NCI-H2227 (cell line): ENCODE data around the gene FUZ.
A peak's percentile ranks its signal among the peaks of the same experiment; 100 is the strongest.

Experiments used
- DNase-seq: peaks from one replicate; lab custom pipeline; 2025; ENCODE audit not compliant: unreplicated experiment; lab: John Stamatoyannopoulos, UW

FUZ gene

GRCh38 chr19:49786376-49786820 lies 26.7 kb downstream of the FUZ start:
- no peak for DNase-seq

DNA sequence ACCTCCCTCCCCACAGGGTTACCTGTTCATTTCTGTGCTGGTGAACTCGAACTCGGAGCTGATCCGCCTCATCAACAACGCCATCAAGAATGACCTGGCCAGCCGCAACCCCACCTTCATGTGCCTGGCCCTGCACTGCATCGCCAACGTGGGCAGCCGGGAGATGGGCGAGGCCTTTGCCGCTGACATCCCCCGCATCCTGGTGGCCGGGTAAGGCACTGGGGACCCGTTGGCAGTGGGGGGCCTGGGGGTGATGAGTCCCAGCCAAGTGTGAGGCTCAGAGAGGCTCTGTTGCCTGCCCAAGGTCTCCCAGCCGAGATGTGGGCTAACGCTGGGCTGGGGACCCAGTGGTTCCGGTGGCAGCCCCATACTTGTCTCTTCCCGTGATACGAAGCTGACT lies 30.6 kb downstream of the FUZ start:
- no peak for DNase-seq

DNA sequence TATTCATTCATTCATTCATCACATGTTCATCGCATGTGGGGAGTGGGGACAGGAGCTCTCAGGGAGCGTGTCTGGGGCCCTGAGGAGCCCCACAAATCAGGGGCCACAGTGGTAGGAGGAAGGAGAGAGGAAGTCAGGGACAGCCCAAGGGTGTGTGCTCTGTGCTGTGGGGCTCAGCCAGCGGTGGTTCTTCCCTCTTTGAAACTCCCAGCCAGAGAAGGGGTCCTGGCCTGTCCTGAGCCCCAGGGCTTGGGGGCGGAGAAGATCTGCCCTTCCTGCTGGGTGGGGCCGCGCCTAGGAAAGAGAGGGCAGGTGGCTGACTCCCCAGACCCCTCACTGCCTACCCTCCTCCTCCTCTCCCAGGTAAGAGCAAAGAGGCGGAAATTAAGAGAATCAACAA lies 31.7 kb downstream of the FUZ start:
- DNase-seq, result no peak

GRCh38 chr19:49780861-49781260 lies 32.2 kb downstream of the FUZ start:
- no peak for DNase-seq

- DNase-seq, result no peak
These were observed 33.1 kb downstream of the FUZ start for GRCh38 chr19:49779731-49780555.

DNA sequence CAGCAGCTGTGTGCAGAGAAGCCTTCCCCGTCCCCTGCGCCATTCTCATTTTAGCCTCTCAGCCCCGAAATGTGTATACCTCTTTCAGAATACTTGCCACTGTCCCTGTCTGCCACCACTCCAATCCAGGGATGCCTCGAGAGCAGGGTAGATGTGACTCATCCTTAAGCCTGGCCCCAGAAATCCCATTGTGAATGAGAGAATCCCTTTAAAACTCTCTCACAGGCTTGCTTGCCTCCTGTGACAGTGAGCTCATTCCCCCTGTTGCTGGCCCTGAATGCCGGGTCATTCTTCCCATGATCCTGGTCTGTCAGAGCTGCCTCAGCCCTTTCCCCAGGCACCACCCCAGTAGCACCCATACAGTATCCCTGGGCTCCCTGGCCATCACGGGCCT lies 36.7 kb downstream of the FUZ start:
- no peak for DNase-seq

GRCh38 chr19:49775742-49776370 lies 37.2 kb downstream of the FUZ start:
- no peak for DNase-seq

GRCh38 chr19:49774969-49775368 lies 38.1 kb downstream of the FUZ start:
- DNase-seq, result no peak

DNA sequence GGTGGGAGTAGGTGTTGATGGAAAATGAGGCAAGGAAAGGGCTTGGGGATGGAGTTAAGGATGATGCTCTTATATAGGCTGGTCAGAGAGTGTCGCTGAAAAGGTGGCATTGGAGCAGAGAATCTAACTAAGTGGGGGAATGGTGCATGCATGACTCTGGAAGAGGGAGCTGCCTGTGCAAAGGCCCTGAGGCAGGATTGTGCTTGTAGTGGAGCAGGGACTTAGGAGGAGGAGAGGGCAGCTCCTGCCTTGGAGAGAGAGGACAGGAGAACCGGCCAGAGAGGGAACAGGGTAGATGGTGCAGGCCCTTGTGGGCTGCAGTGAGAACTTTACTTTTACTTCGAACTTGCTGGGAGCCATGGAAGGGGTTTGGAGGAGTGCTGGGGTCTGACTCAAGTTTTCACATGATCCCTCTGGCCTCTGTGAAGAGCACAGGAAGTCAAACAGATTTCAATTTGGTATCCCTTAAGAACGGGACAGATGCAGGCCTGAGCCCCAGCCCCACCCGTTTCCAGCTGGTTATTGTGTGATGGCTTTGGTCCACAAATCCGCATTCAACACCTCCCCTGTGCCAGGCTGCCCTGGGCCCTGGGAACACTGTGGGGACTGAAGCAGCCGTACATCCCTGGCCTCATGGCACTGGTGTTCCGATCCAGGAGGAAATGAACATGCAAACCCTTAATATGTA lies 39.3 kb downstream of the FUZ start:
- no peak for DNase-seq

DNA sequence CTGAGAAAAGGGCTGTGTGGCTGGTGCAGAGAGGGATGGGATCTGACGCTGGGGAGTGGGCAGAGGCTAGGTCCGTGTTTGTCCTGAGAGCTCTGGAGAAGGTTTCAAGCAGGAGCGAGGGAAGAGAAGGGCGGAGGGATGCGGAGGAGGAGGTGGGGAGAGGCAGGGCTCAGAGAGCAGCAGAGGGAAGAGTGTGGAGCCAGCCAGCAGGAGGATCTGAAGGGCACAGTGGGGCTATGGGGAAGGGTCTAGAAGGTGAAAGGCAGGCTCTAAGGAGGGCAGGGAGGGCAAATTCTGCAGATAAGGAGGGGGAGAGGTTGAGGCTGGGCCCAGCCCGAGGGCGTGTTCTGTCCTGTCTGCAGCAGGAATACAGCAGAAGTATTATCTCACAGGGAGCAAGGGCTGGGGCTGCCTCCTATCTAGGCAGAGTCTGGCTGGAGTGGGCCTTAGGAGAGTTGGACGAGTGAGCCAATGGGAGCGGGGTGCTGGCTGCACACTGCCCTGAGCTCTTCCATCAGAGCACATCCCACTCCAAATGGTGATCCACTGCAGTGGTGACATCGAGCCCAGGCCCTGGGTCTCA lies 40.2 kb downstream of the FUZ start:
- no peak for DNase-seq

DNA sequence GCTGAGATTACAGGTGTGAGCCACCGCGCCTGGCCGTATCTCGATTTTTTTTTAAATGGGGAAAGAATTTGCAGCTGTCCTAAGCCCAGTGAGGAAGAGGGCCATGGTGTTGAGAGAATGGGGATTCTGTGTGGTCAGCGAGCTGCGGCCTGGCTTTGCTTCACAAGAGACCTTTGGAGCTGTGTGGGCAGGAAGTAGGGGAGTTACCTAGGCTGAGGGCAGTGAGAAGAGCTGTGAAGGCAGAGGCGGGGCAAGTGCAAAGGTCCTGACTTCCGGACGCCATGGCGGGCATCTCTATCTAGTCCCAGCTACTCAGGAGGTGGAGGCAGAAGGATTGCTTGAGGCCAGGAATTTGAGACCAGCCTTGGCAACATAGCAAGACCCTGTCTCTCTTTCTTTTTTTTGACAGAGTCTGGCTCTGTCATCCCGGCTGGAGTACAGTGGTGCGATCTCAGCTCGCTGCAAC lies 41.4 kb downstream of the FUZ start:
- no peak for DNase-seq

GRCh38 chr19:49770529-49770928 lies 42.6 kb downstream of the FUZ start:
- DNase-seq, result no peak

- no peak for DNase-seq
These were observed 45.0 kb downstream of the FUZ start for GRCh38 chr19:49767967-49768581.

- no peak for DNase-seq
These were observed 45.7 kb downstream of the FUZ start for GRCh38 chr19:49767381-49767780.

GRCh38 chr19:49766930-49767299 lies 46.2 kb downstream of the FUZ start, which contains the start of gene AP2A1:
Gene AP2A1, plus strand, starts transcription at chr19:49767001. Its CDS starts 133 bp downstream, at chr19:49767134.
- DNase-seq, result no peak

DNA sequence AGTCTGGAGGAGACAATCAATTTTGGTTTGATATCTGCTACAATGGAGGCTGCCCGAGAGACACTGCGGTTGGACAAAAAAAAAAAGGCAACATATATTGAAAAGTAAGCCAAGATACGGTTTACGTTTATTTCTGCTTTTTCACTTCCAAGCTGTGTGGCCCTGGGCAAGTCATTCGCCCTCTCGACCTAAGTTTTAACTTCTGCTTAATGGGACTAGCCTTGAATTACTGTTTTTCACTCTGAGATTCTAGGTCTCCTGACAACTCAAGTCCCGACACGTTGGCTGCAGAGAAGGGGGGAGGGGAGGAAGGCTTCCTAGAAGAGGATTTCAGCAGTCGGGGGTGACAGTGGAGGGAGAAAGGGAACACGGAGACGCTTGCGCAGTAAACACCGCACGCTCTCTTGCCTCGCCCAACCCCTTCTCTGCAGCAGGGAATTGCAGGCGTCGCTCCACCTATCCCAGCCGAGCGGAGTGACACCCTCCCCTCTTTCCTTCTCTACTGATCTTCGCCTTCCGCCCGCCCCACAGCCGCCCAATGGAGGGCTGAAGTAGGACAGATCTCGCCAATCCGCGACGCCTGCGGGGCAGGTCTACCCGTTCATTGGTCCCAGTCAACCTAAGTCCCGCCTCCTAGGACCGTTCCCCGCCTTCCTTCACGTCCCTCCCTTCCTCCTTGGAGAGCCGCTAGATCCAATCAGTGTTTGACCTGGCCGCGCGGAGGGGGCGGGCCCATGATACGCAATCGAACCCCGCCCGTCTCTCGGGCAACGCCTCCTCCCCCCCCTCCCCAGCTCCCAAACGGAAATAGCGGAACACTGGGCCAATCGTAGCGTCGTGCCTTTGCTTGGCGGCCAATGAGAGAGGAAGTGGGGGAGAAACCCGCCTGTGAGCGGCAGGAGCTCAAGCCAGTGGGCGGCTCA lies 46.8 kb downstream of the FUZ start:
- peak; percentile 98 for DNase-seq

GRCh38 chr19:49764341-49764740 lies 48.8 kb downstream of the FUZ start:
- DNase-seq, result no peak

- DNase-seq, result no peak
These were observed 49.9 kb downstream of the FUZ start, which contains the start of gene TSKS for GRCh38 chr19:49763230-49763629. Gene TSKS, minus strand, starts transcription at chr19:49763306. Its CDS starts 59 bp downstream, at chr19:49763247.

DNA sequence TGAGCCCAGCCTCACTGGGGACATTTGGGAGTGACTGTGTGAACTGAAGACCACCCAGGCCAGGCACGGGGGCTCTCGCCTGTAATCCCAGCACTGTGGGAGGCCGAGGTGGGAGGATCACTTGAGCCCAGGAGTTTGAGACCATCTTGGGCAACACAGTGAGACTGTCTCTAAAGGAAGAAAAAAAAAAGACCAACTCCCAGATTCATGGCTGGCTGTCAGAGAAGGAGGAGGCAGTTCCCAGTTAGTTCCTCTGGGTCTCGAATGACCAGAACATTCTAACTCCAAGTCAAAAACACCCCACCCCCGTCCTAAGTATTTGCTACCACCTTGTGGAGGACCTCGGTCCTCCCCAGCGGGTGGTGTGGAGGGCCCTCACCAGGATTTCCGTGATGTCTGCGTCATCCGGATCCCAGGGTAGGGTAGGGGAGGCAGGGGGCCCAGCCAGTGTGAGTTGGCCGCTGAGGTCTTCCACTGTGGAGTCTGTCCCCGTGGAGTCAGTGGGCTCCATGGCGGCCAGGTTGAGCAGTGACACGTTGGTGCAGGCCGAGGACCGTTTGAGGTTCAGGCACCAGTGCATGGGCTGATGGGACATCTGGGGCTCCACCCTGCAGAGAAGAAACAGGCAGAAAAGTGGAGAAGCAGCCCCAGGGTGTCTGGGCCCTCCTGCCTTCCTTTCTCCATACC lies 51.3 kb downstream of the FUZ start:
- DNase-seq, result no peak
